ENCODE results near the gene GRM4. TPM values are rescaled to one million over a fixed set of nuclear protein-coding genes. Genes with fewer than 3 reads are reported as not detected.

Gene GRM4
- total RNA-seq, 1 experiment from 2014 or later: 5.6 TPM

GRCh38 chr6:34095136-34095505 lies 50.8 kb downstream of the GRM4 start:
- Histone ChIP-seq H2BK5ac (ENCODE audit: insufficient read length, low read length) (no peak overlapping the region), H2BK12ac (ENCODE audit: insufficient read length, low read depth, low read length) (no peak overlapping the region), H3K79me1 (ENCODE audit: insufficient read depth, low read depth, low read length, poor library complexity, severe bottlenecking) (no peaks in the 10 kb centered on the region), H3K9ac (ENCODE audit: extremely low read depth, insufficient read length, low read length) (no peak overlapping the region), H4K91ac (ENCODE audit: insufficient read length, low read depth, low read length) (no peak overlapping the region), H3K4me2 (ENCODE audit: insufficient read depth, insufficient read length, low read length) (no peak overlapping the region), H2AFZ (ENCODE audit: low read length) (no peak overlapping the region), H2BK120ac (ENCODE audit: low read depth, low read length, poor library complexity, severe bottlenecking) (no peak overlapping the region), H3K79me2 (ENCODE audit: insufficient read depth, low read length) (no peaks in the 10 kb centered on the region), H3K56ac (ENCODE audit: insufficient read length, low read depth, low read length) (no peak overlapping the region), H4K20me1 (ENCODE audit: control insufficient read depth, insufficient read depth, insufficient read length) (peaks cover 2% of the 10 kb centered on the region), H3K4me1 (ENCODE audit: insufficient read depth, low read length) (no peaks in the 10 kb centered on the region; the same call in 1 of the 2 replicates), H3T11ph (ENCODE audit: low read length) (no peak overlapping the region), H2BK20ac (ENCODE audit: low read depth, low read length, poor library complexity, severe bottlenecking) (no peak overlapping the region), H3K14ac (ENCODE audit: insufficient read depth, low read length) (no peak overlapping the region), H3K18ac (ENCODE audit: insufficient read length, low read depth, low read length) (no peak overlapping the region), H3K23me2 (ENCODE audit: insufficient read length, low read depth, low read length, poor library complexity, severe bottlenecking) (no peaks in the 10 kb centered on the region), H4K8ac (replicated peaks; ENCODE audit: insufficient read length, low read depth, low read length) (no peak overlapping the region), H2BK15ac (ENCODE audit: low read depth, low read length) (no peak overlapping the region), H3K23ac (ENCODE audit: insufficient read length, low read depth, low read length) (no peak overlapping the region), H3K4ac (ENCODE audit: low read depth, low read length) (no peak overlapping the region), H3K27me3 (ENCODE audit: insufficient read depth, low read length) (no peaks in the 10 kb centered on the region), H3K27ac (ENCODE audit: insufficient read length, low read depth, low read length) (no peak overlapping the region), H4K5ac (ENCODE audit: insufficient read length, low read depth, low read length) (no peak overlapping the region), H2AK5ac (ENCODE audit: insufficient read length, low read length) (no peak overlapping the region), H3K9me3 (ENCODE audit: control insufficient read depth, low read depth, low read length) (no peaks in the 10 kb centered on the region)
- no peaks in the 10 kb centered on the region for H3K9me3 Mint-ChIP-seq
- no peak for TF ChIP-seq CTCF (conservative IDR thresholded peaks at IDR 0.05)
- no peak for DNase-seq
- no peaks in the 10 kb centered on the region; a peak in 1 of 7 replicates for H3K36me3 Mint-ChIP-seq (ENCODE audit: insufficient read depth in 1 of 3, low read depth in 3 of 3)
- peaks cover 36 to 54% of the 10 kb centered on the region in 2 experiments for H3K4me1 Mint-ChIP-seq
- WGBS (ENCODE audit: extremely low coverage, insufficient read length, low lambda C conversion rate): no CpG with 5 or more reads among the region's 7 CpGs
- H3K27ac Mint-ChIP-seq: no peak overlapping the region
- no peak overlapping the region for H3K4me3 Mint-ChIP-seq
- no peaks in the 10 kb centered on the region; the same call in 1 of the 2 replicates for H3K27me3 Mint-ChIP-seq (ENCODE audit: low read depth)

Measured in H9 (cell line).